ENCODE measurements around the gene MAP2K1.
"Not testable (repeated sequence)": the region's sequence is repeated elsewhere in the genome, so short reads cannot be mapped to it uniquely, and the experiment has no call there.

MAP2K1 gene

GRCh38 chr15:66480267-66480666, 93.6 kb downstream of the MAP2K1 start:
- DNase-seq: no peak

GRCh38 chr15:66481107-66481856, 94.6 kb downstream of the MAP2K1 start:
- DNase-seq: no peak

- no peak for DNase-seq
These were observed 95.8 kb downstream of the MAP2K1 start for GRCh38 chr15:66482539-66482938.

GRCh38 chr15:66483131-66483566, 96.4 kb downstream of the MAP2K1 start:
- no peak for DNase-seq

GRCh38 chr15:66484539-66485112, 97.9 kb downstream of the MAP2K1 start:
- no peak for DNase-seq

GRCh38 chr15:66486887-66487286, 100.2 kb downstream of the MAP2K1 start:
- DNase-seq: no peak

- DNase-seq: no peak
These were observed 101.8 kb downstream of the MAP2K1 start for GRCh38 chr15:66488525-66488924.

- no peak for DNase-seq
These were observed 102.6 kb downstream of the MAP2K1 start for GRCh38 chr15:66489179-66489791.

- DNase-seq: no peak
These were observed 105.1 kb downstream of the MAP2K1 start for GRCh38 chr15:66491846-66492245.

- no peak for DNase-seq
These were observed 107.5 kb downstream of the MAP2K1 start for GRCh38 chr15:66494262-66494661.

- DNase-seq: no peak
These were observed 110.3 kb downstream of the MAP2K1 start for GRCh38 chr15:66496951-66497501.

GRCh38 chr15:66497502-66498455, 111.1 kb downstream of the MAP2K1 start, which contains the start of gene SNAPC5:
SNAPC5 (minus strand) TSS chr15:66497762; CDS start chr15:66497731, 31 bp downstream.
- DNase-seq: peak; percentile 96 to 97

GRCh38 chr15:66498501-66499386, 112.0 kb downstream of the MAP2K1 start:
- peak in 1 of 2 donors; percentile 73 for DNase-seq

GRCh38 chr15:66500346-66500745, 113.6 kb downstream of the MAP2K1 start:
- not testable (repeated sequence) for DNase-seq

- peak in 1 of 2 donors; percentile 11 for DNase-seq
These were observed 115.8 kb downstream of the MAP2K1 start for GRCh38 chr15:66502491-66502890.

- not testable (repeated sequence) for DNase-seq
These were observed 116.4 kb downstream of the MAP2K1 start for GRCh38 chr15:66503041-66503648.

GRCh38 chr15:66503780-66504562, 117.3 kb downstream of the MAP2K1 start:
- peak in 1 of 2 donors; percentile 11 for DNase-seq

- peak; percentile 86 to 90 for DNase-seq
These were observed 118.1 kb downstream of the MAP2K1 start, which contains the start of the genes RPL4 and ZWILCH for GRCh38 chr15:66504563-66505429. RPL4 (minus strand) TSS chr15:66504855; CDS start chr15:66504790, 65 bp downstream. ZWILCH (plus strand) TSS chr15:66505326; CDS start chr15:66505339, 13 bp downstream.

GRCh38 chr15:66505430-66505811, 118.7 kb downstream of the MAP2K1 start:
- DNase-seq: no peak
